Subcutaneous adipose tissue (tissue), 4 donors: ENCODE data around the gene UBA5. TPM values are rescaled to one million over a fixed set of nuclear protein-coding genes. Genes with fewer than 3 reads are reported as not detected.

ENCODE experiments used
- CTCF ChIP-seq: fragments of 450-650 bp; IDR thresholded peaks from one replicate; pipeline ENCODE4 v1.5.1; 2016; ENCODE audit warnings: low read depth, mild to moderate bottlenecking, control low read depth, antibody characterized with exemption, moderate library complexity
- total RNA-seq, 4 donors: library from RNA; depleted of rRNA; stranded (reverse); fragments of >200 nt; gene quantifications; one replicate each; pipeline ENCODE4 v1.1.0, GENCODE V29; 2016

Gene UBA5
- total RNA-seq, 4 donors from 2014 or later = 26.7 to 31.9 (median 29.2) TPM

GRCh38 chr3:132641837-132642538 lies 18.1 kb upstream of the UBA5 start:
- TF ChIP-seq CTCF = no peak

- TF ChIP-seq CTCF = no peak
Observed at GRCh38 chr3:132642539-132642847, 17.6 kb upstream of the UBA5 start.

- TF ChIP-seq CTCF = no peak
Observed at GRCh38 chr3:132643366-132643765, 16.8 kb upstream of the UBA5 start.

GRCh38 chr3:132645058-132645457 lies 15.1 kb upstream of the UBA5 start:
- no peak for TF ChIP-seq CTCF

GRCh38 chr3:132650153-132650552 lies 10.0 kb upstream of the UBA5 start:
- TF ChIP-seq CTCF = no peak

- no peak for TF ChIP-seq CTCF
Observed at GRCh38 chr3:132652640-132653270, 7.4 kb upstream of the UBA5 start.

- no peak for TF ChIP-seq CTCF
Observed at GRCh38 chr3:132654190-132654589, 5.9 kb upstream of the UBA5 start.
